MCF 10A (cell line): ENCODE data around the gene MAFF. TPM values are rescaled to one million over a fixed set of nuclear protein-coding genes. Genes with fewer than 3 reads are reported as not detected.

ENCODE experiments used
- BruUV-seq: library from RNA; stranded (reverse); fragments of 400-500 nt; replicated peaks from 2 replicates; lab custom pipeline; 2021; lab: Mats Ljungman, UMichigan
- CTCF ChIA-PET: fragments of 300-600 bp; sonication (Branson Sonifier 250); formaldehyde crosslinking; extraction: SDS; loops from one replicate; lab custom pipeline; 2021; ENCODE audit warnings: antibody characterized with exemption, inconsistent platforms; lab: Yijun Ruan, JAX
- POLR2A ChIA-PET: fragments of 300-600, 350-650 bp; sonication (Branson Sonifier 250); formaldehyde crosslinking; extraction: SDS; loops from one replicate; lab custom pipeline; 2020; ENCODE audit warnings: antibody characterized with exemption, inconsistent platforms; lab: Yijun Ruan, JAX
- DNase-seq: peaks from one replicate; pipeline ENCODE4 v3.0.0-alpha.2; 2018; ENCODE audit not compliant: unreplicated experiment
- H3K27ac Mint-ChIP-seq: one replicate; pipeline ENCODE4 v1.8.0; 2022; ENCODE audit warnings: mild to moderate bottlenecking, low read depth, mixed read lengths; ENCODE audit not compliant: unreplicated experiment
- H3K27me3 Mint-ChIP-seq: one replicate; pipeline ENCODE4 v1.8.0; 2022; ENCODE audit warnings: mixed read lengths; ENCODE audit not compliant: insufficient read depth, unreplicated experiment
- H3K36me3 Mint-ChIP-seq: one replicate; pipeline ENCODE4 v1.8.0; 2022; ENCODE audit warnings: mild to moderate bottlenecking, moderate library complexity, mixed read lengths; ENCODE audit not compliant: insufficient read depth, unreplicated experiment
- H3K4me1 Mint-ChIP-seq: one replicate; pipeline ENCODE4 v1.8.0; 2022; ENCODE audit warnings: mixed read lengths; ENCODE audit not compliant: insufficient read depth, unreplicated experiment
- H3K4me3 Mint-ChIP-seq: one replicate; pipeline ENCODE4 v1.8.0; 2022; ENCODE audit warnings: mild to moderate bottlenecking, moderate library complexity, mixed read lengths; ENCODE audit not compliant: unreplicated experiment
- H3K9me3 Mint-ChIP-seq: one replicate; pipeline ENCODE4 v1.8.0; 2022; ENCODE audit warnings: mixed read lengths; ENCODE audit not compliant: unreplicated experiment
- CTCF ChIP-seq: fragments of 200-600 bp; IDR thresholded peaks from one replicate; pipeline ENCODE4 v1.8.0; 2022; ENCODE audit warnings: antibody characterized with exemption, mild to moderate bottlenecking; ENCODE audit not compliant: unreplicated experiment
- intact Hi-C: fragments of 100-400 bp; cut with micrococcal nuclease; formaldehyde crosslinking; loops from 2 replicates; pipeline ENCODE4 v1.14.1; 2022
- total RNA-seq: library from RNA; stranded (reverse); gene quantifications from 2 replicates; pipeline ENCODE4 v1.2.3, GENCODE V29; 2022

The MAFF gene
- total RNA-seq, 1 experiment from 2014 or later = 71.4 TPM

DNA sequence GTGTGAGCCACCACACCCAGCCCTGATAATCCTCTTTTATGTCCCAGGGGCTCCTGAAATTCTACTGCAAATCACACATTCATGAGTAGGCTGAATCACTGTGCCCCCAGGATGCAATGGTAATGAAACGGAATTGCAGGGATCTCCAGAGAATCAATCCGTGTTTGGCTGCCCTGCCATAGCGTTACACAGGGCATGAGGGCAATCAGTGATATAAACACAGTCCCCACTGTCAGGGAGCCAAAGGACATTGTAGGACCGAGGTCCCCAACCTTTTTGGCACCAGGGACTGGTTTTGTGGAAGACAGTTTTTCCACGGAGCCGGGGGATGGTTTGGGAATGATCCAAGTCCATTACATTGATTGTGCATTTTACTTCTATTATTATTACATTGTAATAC lies 11.2 kb upstream of the MAFF start:
- TF ChIP-seq CTCF = no peak
- Mint-ChIP-seq H3K9me3 (no peaks in the 10 kb centered on the region), H3K4me3 (no peak overlapping the region), H3K27me3 (no peaks in the 10 kb centered on the region), H3K27ac (no peak overlapping the region), H3K36me3 (no peaks in the 10 kb centered on the region), H3K4me1 (peaks cover 21% of the 10 kb centered on the region)
- ChIA-PET POLR2A (interaction anchor here (0.9 to 1.1 kb wide), 3 partner anchors 10 to 12 kb away, joined by 3 to 4 read pairs (median 3); partner anchors contain the start of gene MAFF), CTCF (interaction anchor here (0.7 kb wide), 1 partner anchor 373 kb away, joined by 3 read pairs; no protein-coding TSS in a partner anchor)
- DNase-seq = no peak
- intact Hi-C loops = no loop called here
- no TSS peak for BruUV-seq

- no peak overlapping the region for H3K4me3 Mint-ChIP-seq
- no peak for TF ChIP-seq CTCF
- no TSS peak for BruUV-seq
- CTCF ChIA-PET = no interaction called here
- no peak overlapping the region for H3K27ac Mint-ChIP-seq
- peaks cover 21% of the 10 kb centered on the region for H3K4me1 Mint-ChIP-seq
- no peaks in the 10 kb centered on the region for H3K9me3 Mint-ChIP-seq
- H3K36me3 Mint-ChIP-seq = no peaks in the 10 kb centered on the region
- POLR2A ChIA-PET = interaction anchor here (1.1 kb wide), 2 partner anchors 9 to 11 kb away, joined by 3 to 7 read pairs; partner anchors contain the start of genes MAFF and PLA2G6
- DNase-seq = no peak
- intact Hi-C loops = no loop called here
- H3K27me3 Mint-ChIP-seq = no peaks in the 10 kb centered on the region
Measured at GRCh38 chr22:38191055-38191454, 10.7 kb upstream of the MAFF start.

DNA sequence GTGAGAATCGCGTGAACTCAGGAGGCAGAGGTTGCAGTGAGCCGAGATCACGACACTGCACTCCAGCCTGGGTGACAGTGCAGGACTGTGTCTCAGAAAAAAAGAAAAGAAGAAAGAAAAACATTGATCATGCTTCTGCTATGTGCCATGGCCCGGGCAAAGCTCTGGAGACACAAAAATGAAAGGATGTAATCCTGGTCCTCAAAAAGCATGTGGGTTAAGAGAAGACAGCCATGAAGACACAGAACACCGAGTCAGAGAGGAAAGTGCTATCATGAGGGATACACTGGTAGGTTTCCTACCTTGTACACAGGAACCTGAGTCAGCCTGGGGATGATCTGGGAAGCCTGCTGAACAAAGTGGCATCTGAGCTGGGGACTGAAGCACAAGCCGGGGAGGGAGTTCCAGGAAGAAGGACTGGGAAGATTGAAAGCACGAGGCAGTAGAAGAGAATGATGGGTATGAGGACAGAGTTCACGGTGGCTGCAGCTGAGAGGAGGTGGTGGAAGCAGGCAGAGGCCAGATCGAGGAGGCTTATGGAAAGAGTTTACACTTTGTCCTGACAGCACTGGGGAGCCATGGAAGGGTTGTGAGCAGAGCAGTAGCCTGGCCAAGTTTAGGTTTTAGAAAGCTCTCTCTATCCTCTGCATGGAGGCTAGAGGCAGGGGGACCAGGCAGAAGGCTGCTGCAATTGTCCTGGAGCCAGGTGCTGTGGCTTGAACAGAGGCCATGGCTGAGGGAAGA lies 9.9 kb upstream of the MAFF start:
- no peaks in the 10 kb centered on the region for H3K27me3 Mint-ChIP-seq
- H3K27ac Mint-ChIP-seq = no peak overlapping the region
- H3K4me3 Mint-ChIP-seq = no peak overlapping the region
- DNase-seq = no peak
- no peak for TF ChIP-seq CTCF
- CTCF ChIA-PET = interaction anchor here (0.6 to 0.7 kb wide), 2 partner anchors 13 to 126 kb away, joined by 3 read pairs; no protein-coding TSS in a partner anchor
- POLR2A ChIA-PET = interaction anchor here (0.7 to 1.6 kb wide), 7 partner anchors 9 to 508 kb away, joined by 3 to 10 read pairs (median 3); partner anchors contain the start of genes MAFF and PLA2G6
- BruUV-seq = no TSS peak
- intact Hi-C loops = no loop called here
- no peaks in the 10 kb centered on the region for H3K9me3 Mint-ChIP-seq
- H3K36me3 Mint-ChIP-seq = no peaks in the 10 kb centered on the region
- peaks cover 20% of the 10 kb centered on the region for H3K4me1 Mint-ChIP-seq

DNA sequence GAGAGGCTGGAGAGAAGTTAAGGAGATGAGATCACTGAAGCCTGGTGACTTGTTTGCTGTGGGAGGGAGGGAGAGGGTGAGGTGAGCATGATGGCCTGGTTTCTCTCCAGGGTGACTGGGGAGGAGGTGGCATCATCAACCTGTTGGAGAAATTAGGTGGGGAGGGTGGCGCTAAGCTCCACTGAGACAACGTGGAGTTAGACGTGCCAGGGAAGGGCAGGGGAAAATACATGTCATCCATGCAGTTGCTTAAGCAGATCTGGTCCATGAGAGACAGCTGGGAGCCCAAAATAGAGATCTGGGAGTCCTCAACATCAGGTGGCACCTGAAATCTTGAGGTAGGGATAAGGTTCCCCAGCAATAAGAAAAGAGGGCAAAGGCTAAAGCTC lies 9.3 kb upstream of the MAFF start:
- CTCF ChIA-PET = interaction anchor here (0.6 kb wide), 2 partner anchors 13 to 453 kb away, joined by 3 to 4 read pairs; no protein-coding TSS in a partner anchor
- intact Hi-C loops = no loop called here
- DNase-seq = no peak
- no peak overlapping the region for H3K27ac Mint-ChIP-seq
- H3K36me3 Mint-ChIP-seq = no peaks in the 10 kb centered on the region
- no peaks in the 10 kb centered on the region for H3K27me3 Mint-ChIP-seq
- H3K9me3 Mint-ChIP-seq = no peaks in the 10 kb centered on the region
- BruUV-seq = no TSS peak
- no peak for TF ChIP-seq CTCF
- no peak overlapping the region for H3K4me3 Mint-ChIP-seq
- H3K4me1 Mint-ChIP-seq = peaks cover 15% of the 10 kb centered on the region
- POLR2A ChIA-PET = interaction anchor here (0.7 to 1.6 kb wide), 5 partner anchors 9 to 507 kb away, joined by 3 to 10 read pairs (median 3); partner anchors contain the start of genes MAFF and PLA2G6
